GM18868 (cell line): ENCODE results near the gene RASAL3.
A peak's percentile ranks its signal among the peaks of the same experiment; 100 is the strongest.

Experiments
- ATAC-seq: cut with Tn5 transposase; IDR thresholded peaks from one replicate; pipeline ENCODE4 v1.9.1; 2021; ENCODE audit warnings: mild to moderate bottlenecking, moderate library complexity; ENCODE audit not compliant: unreplicated experiment

RASAL3 gene

GRCh38 chr19:15436012-15436825, 28.1 kb downstream of the RASAL3 start:
- no peak for ATAC-seq

DNA sequence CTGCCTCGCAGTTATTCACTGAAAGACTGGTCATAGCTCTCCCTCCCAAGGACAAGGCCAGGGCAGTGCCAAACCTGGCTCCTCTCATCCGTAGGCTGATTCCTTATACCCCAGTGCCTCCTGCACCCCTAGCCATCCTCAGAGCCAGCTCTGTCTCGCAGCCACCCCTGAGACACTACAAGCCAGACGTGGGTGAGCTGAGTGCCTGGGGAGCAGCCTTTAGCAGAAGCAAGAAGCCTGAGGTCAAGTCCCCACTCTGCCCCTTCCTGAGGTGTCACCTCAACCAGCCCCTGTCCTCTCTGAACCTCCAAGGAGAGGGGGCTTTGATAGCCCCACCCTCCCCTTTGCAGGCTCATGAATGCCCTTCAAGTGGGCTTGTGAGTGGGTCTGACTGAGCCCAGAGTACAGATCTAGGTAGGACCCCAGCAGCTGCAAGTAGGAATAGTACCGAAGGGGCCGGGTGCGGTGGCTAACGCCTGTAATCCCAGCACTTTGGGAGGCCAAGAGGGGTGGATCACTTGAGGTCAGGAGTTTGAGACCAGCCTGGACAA, 30.8 kb downstream of the RASAL3 start:
- ATAC-seq, result no peak

DNA sequence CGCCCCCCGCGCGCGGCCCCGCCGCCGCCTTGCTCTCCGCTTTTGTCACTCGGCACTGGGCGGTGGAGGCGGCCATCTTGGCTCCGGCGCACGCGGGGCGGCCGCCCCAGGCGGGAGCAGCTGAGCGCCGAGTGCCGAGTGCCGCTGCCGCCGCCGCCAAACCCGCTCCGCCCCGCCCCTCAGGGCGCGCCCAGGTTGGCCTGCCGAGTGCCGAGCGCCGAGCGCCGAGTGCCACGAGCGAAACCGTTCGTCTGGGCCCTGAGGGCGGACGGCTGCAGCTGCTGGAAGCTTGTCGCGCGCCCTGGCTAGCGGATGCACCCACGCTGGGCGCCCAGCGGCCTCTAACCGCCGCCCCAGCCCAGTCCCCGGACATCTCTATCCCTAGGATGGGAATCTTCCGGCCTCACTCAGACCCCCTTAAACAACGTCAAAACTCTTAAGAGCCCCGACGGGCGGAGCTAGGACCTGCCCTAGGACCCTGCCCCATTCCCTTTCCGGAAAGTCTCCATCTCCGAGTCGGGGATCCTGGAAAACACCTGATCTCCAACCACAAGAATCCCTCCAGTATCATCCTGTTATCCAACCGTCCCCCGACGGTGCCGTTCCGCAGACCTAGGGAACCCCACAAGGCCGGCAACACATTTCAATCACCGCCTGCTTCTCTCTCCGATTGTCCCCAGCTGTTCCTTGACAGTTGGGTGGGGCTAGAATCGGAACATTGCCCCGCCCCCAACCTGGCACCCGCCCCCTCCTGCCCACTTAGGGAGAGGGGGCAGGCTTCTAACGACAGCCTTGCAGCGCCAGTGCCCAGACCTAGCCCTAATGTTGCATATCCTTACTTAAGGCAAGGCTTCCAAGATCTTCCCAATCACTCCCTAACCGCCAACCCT, 31.5 kb downstream of the RASAL3 start:
- ATAC-seq, result peak; percentile 75

- ATAC-seq, result no peak
These were observed 32.3 kb downstream of the RASAL3 start for GRCh38 chr19:15432018-15432494.

DNA sequence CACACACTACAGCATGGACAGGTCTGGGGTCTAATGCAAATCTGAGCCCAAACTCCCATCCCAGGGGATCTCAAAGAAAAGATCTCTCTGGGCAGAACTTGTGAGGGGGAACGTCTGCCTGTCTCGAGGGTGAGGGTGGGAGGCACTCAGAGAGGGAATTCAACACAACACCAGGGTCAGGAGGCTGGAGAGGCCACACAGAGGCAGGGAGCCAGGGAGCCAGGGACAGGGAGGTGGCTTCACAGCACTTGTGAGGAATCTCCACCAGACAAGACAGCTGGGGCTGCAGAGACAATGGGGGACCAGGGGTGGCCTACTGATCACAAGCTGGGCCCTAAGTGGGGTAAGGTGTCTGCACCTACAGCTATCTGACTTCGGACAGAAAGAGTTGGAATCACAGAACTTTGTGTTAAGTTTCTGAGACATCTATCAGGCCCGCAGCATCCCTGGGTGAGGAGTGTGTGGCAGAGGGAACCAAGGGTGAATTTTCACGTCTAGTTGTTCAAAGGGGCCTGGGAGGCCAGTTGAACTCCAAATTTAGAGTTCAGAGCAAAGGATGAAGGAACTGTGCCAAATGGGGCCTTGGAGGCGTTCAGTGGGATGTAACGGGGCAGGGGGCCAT, 32.8 kb downstream of the RASAL3 start:
- no peak for ATAC-seq

DNA sequence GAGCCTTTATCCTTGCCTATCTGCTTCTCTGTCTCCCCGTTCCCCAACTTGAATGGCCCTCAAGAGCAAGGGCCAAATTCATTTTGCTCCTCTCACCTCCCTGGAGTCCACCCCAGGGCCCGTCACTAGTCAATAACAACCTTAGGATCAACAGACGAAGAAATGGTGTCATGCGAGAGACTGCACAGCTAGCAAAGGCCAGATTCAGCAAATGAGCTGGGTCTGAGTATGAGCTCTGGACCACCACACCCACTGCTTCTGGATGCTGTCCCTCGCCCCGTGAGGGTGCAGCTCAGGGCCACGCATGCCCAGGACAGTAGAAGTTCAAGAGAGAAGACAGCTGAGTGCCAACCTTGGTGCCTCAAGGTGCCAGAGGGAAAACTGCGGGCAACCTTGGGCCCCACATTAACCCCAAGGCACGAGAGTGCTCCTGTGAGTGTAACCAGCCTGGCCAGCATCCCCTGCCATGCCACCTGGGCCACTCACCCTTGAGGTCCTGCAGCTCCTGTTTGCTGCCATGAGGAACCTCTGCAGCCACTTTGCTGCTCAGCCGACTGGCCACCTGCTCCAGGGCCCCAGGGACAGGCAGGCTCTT, 33.7 kb downstream of the RASAL3 start:
- ATAC-seq, result no peak

- no peak for ATAC-seq
These were observed 34.4 kb downstream of the RASAL3 start for GRCh38 chr19:15429825-15430467.

GRCh38 chr19:15428956-15429824, 35.2 kb downstream of the RASAL3 start:
- ATAC-seq, result no peak

DNA sequence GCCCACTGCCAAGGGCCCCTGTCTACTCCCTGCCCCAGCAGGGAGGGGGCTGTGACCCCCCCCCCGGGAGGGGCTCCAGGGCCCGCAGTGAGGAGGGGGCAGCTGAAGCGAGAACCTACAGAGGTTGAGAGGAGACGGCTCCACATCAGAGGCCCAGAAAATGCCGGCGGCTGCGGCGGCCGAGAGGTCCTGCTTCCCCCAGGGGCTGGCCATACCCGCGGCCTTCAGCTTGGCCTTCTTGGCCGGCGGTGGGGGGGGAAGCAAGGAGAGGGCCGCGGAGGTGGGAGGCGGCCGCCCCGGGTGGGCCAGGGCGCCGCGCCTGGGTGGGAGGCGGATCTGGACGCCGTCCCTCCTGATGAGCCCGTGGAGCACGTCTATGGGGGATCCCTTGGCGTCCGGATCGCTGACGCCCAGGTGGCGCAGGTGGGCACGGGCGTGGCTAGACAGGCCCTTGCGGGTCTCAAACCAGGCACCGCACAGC, 36.3 kb downstream of the RASAL3 start:
- ATAC-seq, result no peak

- no peak for ATAC-seq
These were observed 37.0 kb downstream of the RASAL3 start for GRCh38 chr19:15427350-15427700.

DNA sequence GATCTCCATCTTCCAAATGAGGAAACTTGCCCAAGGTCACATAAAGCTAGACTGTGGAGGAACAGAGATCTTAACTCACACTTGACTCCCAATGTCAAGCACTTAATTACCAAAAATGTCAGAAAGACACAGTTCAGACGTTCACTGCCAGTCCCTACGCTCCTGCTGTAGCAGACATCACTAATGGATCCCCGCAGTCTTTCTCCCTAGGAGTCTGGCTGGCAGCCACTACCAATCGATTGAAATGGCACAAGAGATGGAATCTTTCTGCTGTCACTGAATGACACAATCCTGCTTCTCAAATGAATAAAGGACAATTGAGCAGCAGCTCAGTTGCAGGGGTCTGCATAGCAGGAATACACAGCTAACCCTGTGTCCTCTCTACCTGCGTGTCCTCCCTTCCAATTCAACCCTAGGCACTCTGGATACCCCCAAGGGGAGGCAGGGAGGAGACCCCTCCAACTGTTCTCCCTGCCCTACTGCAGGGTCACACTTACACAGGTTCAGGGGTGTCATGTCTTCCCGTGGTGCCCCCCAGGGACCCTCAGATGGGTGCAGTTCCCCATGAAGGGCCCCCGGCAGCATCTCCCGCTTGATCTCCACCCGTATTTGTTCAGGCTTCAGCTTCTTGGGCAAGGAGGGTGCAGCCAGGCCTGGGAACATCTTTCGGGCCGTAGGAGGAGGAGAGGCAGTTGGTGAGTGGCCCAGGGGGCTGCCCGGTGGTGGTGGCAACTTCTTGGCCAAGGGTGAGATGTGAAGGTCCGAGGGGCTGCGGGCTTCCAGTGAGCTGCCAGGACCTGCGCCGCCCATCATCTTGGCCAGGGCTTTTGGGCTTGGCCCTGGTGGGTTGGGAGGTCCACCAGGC, 37.6 kb downstream of the RASAL3 start:
- ATAC-seq, result no peak

DNA sequence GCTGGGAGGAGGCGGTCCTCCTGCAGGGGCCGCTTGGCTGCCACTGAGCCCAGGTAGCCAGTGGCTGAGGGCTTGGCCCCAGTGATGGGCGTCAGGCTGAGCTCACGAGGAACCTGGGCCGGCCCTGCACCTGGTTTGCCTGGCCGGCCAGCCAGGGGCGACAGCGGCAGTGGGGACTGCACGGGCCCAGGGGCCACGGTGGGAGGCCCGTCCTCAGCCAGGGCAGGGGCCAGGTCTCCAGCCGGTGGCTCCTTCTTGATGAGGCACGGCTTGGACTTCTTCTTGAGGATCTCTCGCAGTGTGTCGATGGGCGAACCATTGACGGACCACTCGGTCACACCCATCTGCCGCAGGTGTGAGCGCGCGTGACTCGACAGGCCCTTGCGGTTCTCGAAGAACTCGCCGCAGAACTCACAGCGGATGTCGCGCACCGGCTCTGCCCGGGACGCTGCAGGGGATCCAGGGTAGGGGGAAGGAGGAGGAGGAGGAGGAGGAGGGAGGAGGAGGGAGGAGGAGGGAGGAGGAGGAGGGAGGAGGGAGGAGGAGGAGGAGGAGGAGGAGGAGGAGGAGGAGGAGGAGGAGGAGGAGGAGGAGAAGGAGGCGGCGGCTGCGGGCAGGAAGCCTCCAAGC, 38.9 kb downstream of the RASAL3 start:
- ATAC-seq, result no peak

GRCh38 chr19:15424692-15425272, 39.6 kb downstream of the RASAL3 start:
- ATAC-seq, result no peak

DNA sequence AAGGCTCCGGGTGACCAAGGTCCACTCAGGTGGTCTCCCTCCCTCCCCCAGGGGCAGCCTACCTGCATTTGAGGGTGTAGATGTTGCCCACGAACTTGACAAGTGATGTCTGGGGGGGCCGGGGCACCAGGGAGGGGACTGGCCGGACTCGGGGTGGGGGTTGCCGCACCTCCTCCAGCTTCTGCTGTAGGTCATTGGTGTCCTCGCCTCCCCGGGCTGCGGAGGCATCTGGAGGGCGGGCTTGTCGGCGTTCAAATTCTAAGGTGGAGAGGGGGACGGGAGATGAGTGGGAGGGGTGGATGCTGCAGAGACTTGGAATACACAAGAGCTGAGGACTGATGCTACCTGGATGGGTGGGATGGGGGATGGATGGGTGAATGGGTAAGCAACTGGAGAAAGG, 40.2 kb downstream of the RASAL3 start:
- ATAC-seq, result no peak

GRCh38 chr19:15423130-15423529, 41.2 kb downstream of the RASAL3 start:
- ATAC-seq, result no peak

- no peak for ATAC-seq
These were observed 41.9 kb downstream of the RASAL3 start for GRCh38 chr19:15422296-15423075.
